Effector memory CD4-positive, alpha-beta T cell (primary cell): ENCODE results near the gene FEZF2.

Source experiments
- DNase-seq, 3 donors: peaks; one replicate each; pipeline ENCODE4 v3.0.0-alpha.2; 2020
- H3K27ac ChIP-seq: 2 replicates; pipeline ENCODE4 v1.7.0; 2013; ENCODE audit warnings: mild to moderate bottlenecking, low read length, moderate library complexity; ENCODE audit not compliant: insufficient read depth, poor library complexity, severe bottlenecking
- H3K27me3 ChIP-seq: replicated peaks from 2 replicates; pipeline ENCODE4 v1.7.0; 2013; ENCODE audit warnings: mild to moderate bottlenecking, low read length; ENCODE audit not compliant: insufficient read depth, control insufficient read depth, poor library complexity, severe bottlenecking
- H3K36me3 ChIP-seq: 2 replicates; pipeline ENCODE4 v1.7.0; 2013; ENCODE audit warnings: mild to moderate bottlenecking, low read length, moderate library complexity; ENCODE audit not compliant: control insufficient read depth, insufficient read depth
- H3K4me1 ChIP-seq: 2 replicates; pipeline ENCODE4 v1.7.0; 2013; ENCODE audit warnings: low read length, mild to moderate bottlenecking; ENCODE audit not compliant: control insufficient read depth, insufficient read depth, poor library complexity, severe bottlenecking
- H3K4me3 ChIP-seq: 2 replicates; pipeline ENCODE4 v1.7.0; 2013; ENCODE audit warnings: low read length, low read depth, mild to moderate bottlenecking; ENCODE audit not compliant: insufficient read depth, poor library complexity, severe bottlenecking
- H3K9me3 ChIP-seq: 2 replicates; pipeline ENCODE4 v1.7.0; 2013; ENCODE audit warnings: mild to moderate bottlenecking, low read length, moderate library complexity; ENCODE audit not compliant: control insufficient read depth

FEZF2 gene

GRCh38 chr3:62392626-62393292, 19.4 kb upstream of the FEZF2 start:
- no peaks in the 10 kb centered on the region for H3K27me3 ChIP-seq
- no peak overlapping the region for H3K4me3 ChIP-seq
- no peak for DNase-seq
- H3K36me3 ChIP-seq, result no peaks in the 10 kb centered on the region
- no peaks in the 10 kb centered on the region for H3K4me1 ChIP-seq
- no peaks in the 10 kb centered on the region for H3K9me3 ChIP-seq
- no peak overlapping the region for H3K27ac ChIP-seq

GRCh38 chr3:62387251-62387650, 13.9 kb upstream of the FEZF2 start:
- Histone ChIP-seq H3K4me3 (no peak overlapping the region), H3K4me1 (no peaks in the 10 kb centered on the region), H3K9me3 (no peaks in the 10 kb centered on the region), H3K36me3 (no peaks in the 10 kb centered on the region), H3K27ac (no peak overlapping the region), H3K27me3 (no peaks in the 10 kb centered on the region)
- no peak for DNase-seq

- H3K4me3 ChIP-seq, result no peak overlapping the region
- no peak for DNase-seq
- H3K9me3 ChIP-seq, result no peaks in the 10 kb centered on the region
- H3K4me1 ChIP-seq, result no peaks in the 10 kb centered on the region
- no peaks in the 10 kb centered on the region for H3K36me3 ChIP-seq
- H3K27ac ChIP-seq, result no peak overlapping the region
- peaks cover 9% of the 10 kb centered on the region for H3K27me3 ChIP-seq
These were observed 6.0 kb upstream of the FEZF2 start for GRCh38 chr3:62379321-62379798.

- Histone ChIP-seq H3K4me3 (no peak overlapping the region), H3K36me3 (no peaks in the 10 kb centered on the region), H3K27ac (no peak overlapping the region), H3K9me3 (no peaks in the 10 kb centered on the region), H3K27me3 (peaks cover 12% of the 10 kb centered on the region), H3K4me1 (no peaks in the 10 kb centered on the region)
- DNase-seq, result no peak
These were observed 5.6 kb upstream of the FEZF2 start for GRCh38 chr3:62378921-62379320.

- H3K4me1 ChIP-seq, result no peaks in the 10 kb centered on the region
- no peak for DNase-seq
- no peak overlapping the region for H3K27ac ChIP-seq
- H3K36me3 ChIP-seq, result no peaks in the 10 kb centered on the region
- H3K4me3 ChIP-seq, result no peak overlapping the region
- no peaks in the 10 kb centered on the region for H3K9me3 ChIP-seq
- peaks cover 12% of the 10 kb centered on the region for H3K27me3 ChIP-seq
These were observed 5.0 kb upstream of the FEZF2 start for GRCh38 chr3:62378311-62378789.

GRCh38 chr3:62376906-62377877, 3.8 kb upstream of the FEZF2 start:
- peaks cover 12% of the 10 kb centered on the region for H3K27me3 ChIP-seq
- DNase-seq, result no peak
- H3K36me3 ChIP-seq, result no peaks in the 10 kb centered on the region
- H3K27ac ChIP-seq, result no peak overlapping the region
- H3K4me1 ChIP-seq, result no peaks in the 10 kb centered on the region
- H3K9me3 ChIP-seq, result no peaks in the 10 kb centered on the region
- no peak overlapping the region for H3K4me3 ChIP-seq

GRCh38 chr3:62376454-62376720, 3.0 kb upstream of the FEZF2 start:
- Histone ChIP-seq H3K4me3 (no peak overlapping the region), H3K4me1 (no peaks in the 10 kb centered on the region), H3K36me3 (no peaks in the 10 kb centered on the region), H3K27me3 (peaks cover 12% of the 10 kb centered on the region), H3K9me3 (no peaks in the 10 kb centered on the region), H3K27ac (no peak overlapping the region)
- DNase-seq, result no peak

GRCh38 chr3:62375655-62376453, 2.5 kb upstream of the FEZF2 start:
- H3K27ac ChIP-seq, result no peak overlapping the region
- H3K9me3 ChIP-seq, result no peaks in the 10 kb centered on the region
- no peaks in the 10 kb centered on the region for H3K36me3 ChIP-seq
- H3K4me3 ChIP-seq, result no peak overlapping the region
- DNase-seq, result no peak
- no peaks in the 10 kb centered on the region for H3K4me1 ChIP-seq
- H3K27me3 ChIP-seq, result peaks cover 12% of the 10 kb centered on the region

- Histone ChIP-seq H3K9me3 (no peaks in the 10 kb centered on the region), H3K27ac (no peak overlapping the region), H3K27me3 (peaks cover 12% of the 10 kb centered on the region), H3K36me3 (no peaks in the 10 kb centered on the region), H3K4me1 (no peaks in the 10 kb centered on the region), H3K4me3 (no peak overlapping the region)
- DNase-seq, result no peak
These were observed 1.2 kb upstream of the FEZF2 start for GRCh38 chr3:62374341-62375218.
